Activated naive CD4-positive, alpha-beta T cell treated with anti-CD3 and anti-CD28 coated beads, Interleukin-2, amount 50 U/mL, for 16 hours (primary cell): ENCODE data around the gene WDFY4.

ENCODE experiments used
- DNase-seq: peaks from one replicate; pipeline ENCODE4 v3.0.0-alpha.2; 2020

Gene WDFY4

DNA sequence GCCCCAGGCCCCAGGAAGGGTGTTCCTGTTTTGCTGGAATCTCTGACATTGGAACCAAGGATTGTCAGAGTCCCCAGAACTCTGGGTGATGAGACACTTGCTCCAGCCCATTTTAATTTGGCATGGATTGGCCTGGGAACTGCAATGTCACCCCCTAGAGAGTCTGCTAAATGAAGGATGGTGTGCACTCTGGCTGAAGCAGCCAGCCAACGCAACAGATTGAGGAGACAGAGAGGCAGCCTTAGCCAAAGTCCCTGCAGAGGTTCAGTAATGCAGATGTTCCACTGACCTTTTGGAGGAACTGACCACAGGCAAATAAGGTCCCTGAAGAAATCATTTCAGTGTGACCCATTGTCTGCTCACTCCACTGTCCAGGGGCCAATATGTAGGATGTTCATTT, 241.6 kb downstream of the WDFY4 start:
- DNase-seq = no peak

DNA sequence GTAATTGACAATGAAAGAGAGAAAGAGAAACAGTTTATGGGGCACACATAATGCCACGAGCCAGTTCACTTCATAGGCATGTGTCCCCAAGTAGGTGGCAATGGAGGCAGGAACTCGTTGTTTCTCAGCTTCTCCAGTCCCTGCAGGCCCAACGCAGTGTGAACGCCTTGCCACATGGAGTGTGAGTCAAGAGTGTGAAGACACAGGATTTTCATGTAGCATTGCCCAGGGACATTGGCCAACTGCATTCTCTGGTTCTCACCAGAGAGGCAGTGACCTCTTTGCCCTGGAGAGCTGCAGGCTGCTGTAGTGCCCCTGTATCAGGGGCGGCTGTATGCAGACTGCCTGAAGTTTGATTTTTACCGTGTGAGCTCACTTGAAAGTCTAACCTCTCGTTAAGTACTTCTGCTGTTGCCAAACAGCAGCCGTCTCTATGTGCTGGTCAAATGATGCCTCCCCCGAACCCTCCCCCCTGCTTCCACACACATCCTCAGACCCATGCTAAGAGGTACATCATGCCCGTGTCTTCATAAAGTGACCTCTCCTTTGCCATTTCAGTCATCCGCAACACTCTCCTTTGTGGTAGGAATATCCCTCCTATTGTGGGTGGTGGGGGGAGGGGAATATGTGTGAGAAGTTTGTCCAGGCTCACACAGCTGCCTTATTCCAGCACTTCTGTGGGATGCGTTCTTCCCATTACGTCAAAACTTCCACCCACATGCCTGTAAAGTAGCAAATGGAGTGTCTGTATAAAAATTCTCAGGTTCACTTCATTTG, 242.3 kb downstream of the WDFY4 start:
- no peak for DNase-seq

DNA sequence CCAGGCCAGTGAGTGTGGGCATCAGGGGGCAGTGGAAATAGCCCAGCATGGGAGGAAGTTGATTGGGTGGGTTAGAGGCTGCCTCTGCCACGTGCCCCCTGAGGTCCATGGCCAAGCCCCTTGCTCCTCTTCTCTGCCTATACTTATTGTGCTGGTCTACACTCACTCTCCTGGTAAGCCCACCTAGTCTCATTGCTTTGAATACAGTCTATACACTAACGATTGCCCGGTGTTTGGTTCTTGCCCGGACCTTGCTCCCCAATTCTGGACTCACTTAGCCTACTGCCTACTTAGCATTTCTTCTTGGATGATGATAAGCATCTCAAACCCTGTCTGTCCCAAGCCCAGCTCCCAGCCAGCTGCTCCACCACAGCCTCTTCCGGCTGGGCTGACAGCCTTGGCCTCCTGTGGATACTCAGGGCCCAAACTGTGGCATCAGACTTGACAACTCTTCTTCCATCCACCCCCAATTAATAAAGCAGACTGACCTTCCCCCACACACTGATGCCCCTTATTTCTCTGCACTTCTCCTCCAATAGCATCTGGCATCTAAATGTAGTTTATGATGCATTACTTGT, 244.8 kb downstream of the WDFY4 start:
- DNase-seq = no peak

DNA sequence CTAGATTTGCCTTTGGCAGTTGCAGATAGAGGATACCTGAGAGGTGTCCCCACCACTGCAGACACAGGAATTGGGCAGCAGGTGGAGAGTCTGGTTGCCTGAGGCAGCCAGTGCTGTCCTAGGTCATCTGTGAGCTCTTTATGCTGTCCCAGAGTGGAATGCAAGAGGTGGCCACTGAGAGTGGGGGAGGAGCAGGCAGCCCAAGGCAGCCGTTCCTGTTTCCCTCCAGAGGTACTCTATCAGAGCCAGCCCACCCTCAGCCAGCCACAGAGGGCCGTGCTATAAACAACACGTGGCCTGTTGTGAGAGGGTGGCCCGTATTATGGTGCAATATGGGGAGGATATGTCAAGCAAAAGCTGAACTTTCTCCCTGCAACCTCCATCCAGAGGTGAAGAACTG, 246.5 kb downstream of the WDFY4 start:
- no peak for DNase-seq

DNA sequence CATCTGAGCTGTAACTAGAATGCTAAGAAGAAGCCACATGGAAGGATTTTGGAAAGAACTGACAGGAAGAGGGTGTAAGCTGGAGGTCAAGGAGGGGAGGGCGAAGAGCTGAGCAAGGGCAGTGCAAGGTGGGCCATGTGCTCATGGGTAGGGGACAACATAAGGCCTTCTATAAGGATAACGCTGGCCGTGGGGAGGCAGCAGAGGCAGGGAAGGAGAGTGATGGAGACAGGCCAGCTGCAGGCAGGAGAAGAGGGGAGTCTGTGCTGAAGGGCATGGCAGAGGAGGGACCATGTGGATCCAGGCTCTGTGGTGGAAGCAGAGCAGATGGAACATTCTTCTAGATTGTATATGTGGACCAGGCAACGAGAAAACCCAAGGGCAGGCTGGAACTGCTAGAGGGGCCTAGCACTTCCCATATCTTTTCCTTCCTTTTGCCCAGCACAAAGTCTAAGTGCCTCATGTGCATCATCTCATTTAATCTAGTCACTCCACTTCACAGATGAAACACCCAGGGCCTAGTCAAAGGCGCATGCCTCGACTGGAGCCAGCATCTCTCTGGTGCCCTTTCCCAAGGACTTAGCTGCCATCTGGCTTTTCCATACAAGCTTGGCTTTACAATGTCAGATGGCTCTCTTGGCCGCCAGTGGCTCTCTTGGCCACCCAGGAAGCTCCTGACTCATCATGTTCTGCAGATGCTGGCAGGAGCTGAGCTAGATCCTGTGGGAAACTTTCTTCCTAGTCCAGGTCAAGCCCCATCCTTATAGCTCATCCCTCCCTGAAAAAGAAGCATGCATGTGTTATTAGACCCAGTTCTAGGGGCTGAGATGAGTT, 248.4 kb downstream of the WDFY4 start:
- no peak for DNase-seq

DNA sequence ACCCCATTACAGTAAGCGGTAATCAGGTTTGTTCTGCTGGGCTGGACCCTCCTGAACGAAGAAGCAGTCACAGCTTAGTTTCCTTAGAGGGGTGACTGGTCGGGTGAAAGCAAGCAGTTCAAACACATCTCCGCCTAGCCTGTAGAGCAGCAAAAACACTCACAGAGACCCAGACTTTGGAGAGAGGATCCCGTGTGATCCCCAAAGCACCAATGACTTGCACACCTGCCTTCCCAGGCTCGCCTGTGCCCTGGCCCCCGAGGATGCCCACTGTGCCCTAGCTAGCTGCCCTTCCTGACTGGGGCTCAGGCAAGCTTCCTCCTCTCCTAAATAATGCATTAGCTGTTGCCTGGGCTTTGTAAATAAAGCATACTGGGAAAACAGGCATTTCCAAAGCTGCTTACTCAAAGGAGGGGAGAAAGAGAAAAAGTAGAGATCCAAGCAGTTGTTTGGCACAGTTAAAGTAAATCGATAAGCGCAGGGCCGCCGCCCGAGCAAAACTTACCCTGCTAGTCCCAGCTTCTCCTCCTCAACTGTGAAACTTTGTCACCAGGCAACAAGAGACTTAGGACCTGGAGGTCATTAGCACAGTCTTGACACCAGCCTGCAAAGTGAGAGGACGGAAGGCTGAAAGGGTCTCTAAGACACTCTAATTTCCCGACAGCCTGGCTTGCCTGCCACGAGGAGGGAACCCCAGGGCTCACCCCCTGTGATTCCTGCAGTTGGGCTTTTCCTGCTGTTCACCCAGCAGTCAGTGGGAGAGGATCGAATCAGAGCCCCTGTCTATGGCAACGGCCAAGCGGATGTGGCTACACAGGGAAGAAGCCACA, 250.2 kb downstream of the WDFY4 start:
- no peak for DNase-seq

DNA sequence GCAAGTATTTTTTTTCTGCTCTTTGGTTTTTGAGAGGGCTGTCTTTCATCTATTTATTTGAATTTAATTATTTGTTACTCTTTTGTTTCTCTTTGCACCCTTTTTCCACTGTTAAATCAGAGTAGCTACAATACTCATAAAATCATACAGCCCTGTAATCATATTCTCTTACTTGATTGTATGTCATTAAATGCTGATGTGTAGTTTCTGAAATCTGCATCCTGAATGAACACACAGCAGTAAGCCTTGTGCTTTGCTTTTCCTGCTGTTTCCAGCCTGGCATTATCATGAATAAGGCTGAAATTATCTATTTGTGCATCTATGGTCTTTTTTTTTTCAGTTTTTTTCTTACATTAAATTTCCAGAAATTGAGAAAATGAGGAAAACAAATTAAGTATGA, 250.9 kb downstream of the WDFY4 start:
- DNase-seq = no peak

DNA sequence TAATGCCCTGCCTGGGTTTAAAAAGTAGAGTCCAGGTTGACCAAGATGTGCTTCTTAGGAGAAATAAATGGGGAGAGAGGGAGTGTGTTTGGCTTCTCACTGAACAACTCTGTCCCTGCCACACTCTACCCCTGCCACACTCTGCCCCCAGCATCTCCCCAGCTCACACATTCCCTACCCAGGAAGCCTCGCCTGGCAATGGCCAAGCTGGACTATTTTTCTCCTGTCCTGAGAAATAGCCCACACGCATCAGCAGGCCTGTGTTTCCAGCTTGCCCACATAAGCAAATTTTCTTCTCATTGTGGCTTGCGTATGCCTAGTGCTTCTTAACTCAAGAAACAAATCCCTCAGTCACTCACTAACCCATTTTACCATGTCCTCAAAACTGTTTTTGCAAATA, 253.1 kb downstream of the WDFY4 start:
- no peak for DNase-seq

DNA sequence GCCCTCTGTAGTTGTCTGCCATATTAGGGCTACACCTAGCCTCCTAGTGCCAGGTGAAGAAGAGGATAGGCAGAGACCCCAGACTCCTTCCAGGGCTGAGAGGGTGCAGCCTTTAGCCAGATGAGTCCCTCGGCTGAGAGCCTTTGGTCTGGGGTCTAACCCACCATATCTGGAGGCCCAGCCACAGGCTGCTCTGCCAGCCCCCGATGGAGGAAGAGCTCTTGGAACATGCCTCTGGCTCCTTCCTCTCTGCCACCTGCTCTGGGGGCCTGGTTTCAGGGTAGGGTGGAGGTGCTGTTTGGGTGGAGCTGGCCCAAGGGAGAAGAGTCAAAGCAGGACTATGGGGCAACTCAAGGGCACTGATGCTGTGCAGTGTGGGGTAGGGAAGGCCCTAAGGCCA, 253.6 kb downstream of the WDFY4 start:
- DNase-seq = no peak

DNA sequence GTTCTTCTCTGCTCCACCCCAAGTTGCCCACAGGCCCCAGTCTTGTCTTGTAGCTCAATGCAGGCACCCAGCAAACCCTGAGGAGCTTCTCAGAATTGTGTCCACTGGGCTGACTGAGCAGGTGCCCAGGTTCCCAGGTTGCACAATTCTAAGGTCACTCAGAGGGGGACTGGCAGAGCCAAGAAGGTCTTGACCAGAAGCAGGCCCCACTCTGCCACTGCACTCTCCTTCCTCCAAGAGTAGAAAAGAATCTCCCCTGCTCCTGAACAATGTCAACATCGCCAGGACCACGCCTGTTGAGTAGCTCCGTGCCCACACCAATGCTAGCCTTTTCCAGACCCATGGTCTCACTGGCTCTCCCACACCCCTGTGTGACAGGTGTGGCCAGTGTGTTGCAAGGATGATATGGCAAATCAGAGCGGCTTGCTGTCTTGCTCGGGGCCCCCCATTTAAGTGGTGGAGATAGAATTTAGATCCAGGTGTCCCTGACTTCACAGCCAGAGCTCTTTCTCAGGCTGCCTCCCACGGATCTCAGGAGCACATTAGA, 254.4 kb downstream of the WDFY4 start:
- no peak for DNase-seq

DNA sequence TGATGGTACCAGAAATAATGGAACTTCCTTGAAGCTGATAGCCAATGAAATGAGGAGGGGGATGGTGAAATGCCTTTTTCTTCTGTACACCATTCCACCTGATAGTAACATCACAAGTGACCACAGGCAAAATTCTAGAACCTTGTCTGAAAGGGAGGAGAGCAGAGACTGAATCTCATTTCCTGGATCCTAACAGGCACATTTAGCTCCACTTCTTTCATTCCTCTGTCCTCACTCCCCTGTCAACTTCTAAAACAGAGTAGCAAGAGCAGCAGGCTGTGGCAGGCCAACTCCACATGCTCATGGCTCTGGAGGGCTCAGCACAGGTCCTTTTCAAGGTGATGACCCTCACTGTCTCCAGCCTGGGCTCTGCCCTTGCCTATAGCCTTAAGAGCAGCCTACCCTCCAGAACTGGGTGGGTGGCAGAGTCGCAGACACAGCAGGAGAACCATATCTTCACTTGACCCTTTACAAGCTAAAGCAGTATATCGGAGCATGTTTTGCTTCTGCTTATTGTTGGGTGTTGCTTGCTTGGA, 255.2 kb downstream of the WDFY4 start, which contains the start of gene LRRC18:
TSS of gene LRRC18 (minus strand) at position 51 of the 536 bp plus-strand sequence. CDS start 25,685 bp downstream, outside the sequence.
- no peak for DNase-seq

DNA sequence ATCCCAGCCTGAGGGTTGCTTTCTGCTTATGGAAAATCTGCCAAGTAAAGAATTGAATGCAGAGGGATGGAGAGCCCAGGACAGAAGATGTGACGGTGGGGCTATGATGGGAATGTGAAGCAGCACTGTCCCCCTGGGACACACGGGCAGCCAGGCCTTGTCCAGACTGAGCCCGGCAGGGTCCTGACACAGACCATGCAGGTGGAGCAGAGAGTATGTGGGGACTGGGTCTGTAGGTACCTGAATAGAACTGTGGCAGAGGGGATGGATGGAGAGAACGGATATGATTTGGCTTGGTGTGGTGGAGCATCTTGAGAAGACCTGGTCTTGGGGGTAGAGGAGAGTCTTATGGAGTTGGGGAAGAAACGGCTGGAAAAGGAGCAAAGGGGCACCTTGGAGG, 255.7 kb downstream of the WDFY4 start:
- no peak for DNase-seq

DNA sequence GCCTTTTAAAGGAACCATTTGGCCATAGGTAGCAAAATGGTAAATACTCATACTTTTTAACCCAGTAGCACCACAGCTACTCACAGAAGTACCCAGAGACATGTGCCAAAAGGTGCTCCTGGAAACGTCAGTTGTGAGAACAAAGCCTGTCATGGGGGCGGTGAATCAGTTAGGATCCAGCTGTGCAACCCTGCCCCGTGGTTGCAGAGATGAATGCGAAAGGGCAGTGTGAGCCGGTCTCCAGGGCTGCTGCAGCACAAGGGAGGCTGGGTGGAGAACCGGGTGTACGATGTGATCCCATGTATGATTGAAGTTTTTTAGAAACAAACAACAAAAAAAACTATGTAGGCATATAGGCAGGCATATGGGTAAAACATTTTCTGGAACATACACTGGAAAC, 256.3 kb downstream of the WDFY4 start:
- DNase-seq = no peak

DNA sequence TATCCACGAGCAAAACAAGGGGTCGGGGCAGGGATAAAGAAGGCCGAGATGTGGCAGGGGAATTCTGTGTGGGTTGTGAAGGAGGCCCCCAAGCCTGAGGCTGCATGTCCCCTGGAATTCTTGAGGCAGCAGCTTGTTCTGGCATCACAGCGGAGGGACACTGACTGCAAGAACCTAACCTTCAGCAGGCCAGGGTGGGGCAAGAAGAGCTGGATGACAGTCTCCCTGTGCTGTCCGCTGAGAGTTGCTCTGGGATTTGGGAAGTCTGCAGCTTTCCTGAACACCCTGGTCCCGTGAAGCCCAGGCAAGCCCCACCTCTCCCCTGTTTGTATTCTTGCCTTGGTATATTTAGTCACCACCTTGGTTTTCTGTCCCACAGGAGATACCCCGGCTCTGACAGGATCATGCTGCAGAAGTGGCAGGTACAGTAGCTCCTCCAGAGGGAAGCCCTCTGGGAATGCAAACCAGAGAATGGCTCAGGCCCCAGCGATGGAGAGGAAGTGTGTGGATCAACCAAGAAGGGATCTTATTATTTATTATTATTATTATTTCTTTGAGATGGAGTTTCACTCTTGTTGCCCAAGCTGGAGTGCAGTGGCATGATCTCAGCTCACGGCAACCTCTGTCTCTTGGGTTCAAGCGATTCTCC, 256.9 kb downstream of the WDFY4 start:
- DNase-seq = no peak

DNA sequence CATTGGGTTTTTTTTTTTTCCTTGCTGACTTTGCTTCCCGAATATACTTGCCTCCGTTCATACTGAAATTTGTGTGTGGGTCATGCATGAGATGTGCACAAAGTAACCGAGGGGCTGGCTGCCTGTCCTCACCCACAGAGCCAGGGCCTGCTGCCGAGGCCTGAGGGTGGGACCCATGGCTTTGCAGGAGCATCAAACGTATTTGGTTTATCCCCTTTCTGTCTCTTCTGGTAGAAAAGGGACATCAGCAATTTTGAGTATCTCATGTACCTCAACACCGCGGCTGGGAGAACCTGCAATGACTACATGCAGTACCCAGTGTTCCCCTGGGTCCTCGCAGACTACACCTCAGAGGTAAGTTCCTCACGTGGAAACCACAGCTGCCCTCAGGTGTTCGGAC, 258.4 kb downstream of the WDFY4 start:
- DNase-seq = no peak

DNA sequence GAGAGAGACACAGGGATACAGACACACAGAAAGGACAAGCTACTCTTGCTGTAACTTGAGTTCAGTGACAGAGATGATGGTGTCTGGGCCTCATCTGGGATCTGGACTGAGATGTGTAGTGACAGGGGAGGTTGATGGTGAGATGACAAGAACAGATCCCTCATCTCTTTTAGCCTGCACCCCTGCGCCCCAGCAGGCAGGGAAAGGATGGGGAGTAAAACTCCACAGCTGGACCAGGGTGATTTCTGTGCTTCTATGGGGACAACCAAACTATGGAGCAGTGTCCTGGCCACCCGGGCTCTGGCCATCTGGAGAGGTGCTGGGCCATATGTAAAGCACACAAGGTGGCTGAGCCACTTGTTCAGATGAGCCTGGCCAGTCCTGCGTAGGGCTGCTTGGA, 259.5 kb downstream of the WDFY4 start:
- no peak for DNase-seq

DNA sequence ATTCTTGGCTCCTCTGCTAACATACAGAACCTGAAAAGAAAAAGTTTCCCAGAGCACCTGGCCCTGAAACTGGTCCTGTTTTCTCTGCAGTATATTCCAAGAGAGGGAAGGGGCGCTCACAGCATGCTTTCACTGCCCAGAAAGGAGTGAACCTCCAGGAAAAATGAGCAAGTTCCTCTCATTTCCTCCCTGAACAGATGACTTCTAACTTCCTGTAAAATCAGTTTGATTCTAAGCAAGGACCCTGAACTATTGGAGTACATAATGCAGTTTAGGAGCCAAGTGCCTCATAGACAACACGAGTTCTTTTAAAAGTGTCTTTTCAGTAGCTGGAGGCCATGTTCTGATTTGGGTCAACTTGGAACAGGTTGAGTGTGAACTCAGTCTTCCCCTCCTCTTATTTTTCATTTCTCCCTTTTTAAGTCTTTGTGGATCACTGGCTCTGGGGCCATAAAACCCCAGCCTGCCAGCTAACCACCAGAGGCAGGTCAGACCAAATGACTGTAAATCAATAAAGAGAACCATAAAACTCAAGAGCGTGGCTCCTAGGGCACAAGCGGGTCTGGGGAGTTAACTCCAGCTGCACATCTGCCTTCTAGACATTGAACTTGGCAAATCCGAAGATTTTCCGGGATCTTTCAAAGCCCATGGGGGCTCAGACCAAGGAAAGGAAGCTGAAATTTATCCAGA, 260.9 kb downstream of the WDFY4 start:
- DNase-seq = no peak

DNA sequence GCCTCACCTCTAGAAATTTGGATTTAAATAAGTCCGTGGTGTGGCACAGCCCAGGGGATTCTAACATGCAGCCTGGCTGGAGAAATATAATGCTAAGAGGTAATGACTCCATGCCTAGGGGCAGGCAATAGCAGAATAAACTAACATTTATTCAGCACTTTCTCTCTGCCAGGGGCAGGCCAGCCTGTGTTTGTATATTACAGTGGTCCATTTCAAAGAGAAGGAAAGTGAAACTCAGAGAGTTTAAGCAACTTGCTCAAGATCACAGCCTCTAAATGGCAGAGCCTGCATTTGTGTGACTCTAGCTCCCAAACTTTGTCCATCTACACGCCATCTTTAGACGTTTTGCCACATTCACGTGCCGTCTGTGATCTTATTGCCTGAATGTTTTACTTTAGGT, 261.7 kb downstream of the WDFY4 start:
- no peak for DNase-seq

DNA sequence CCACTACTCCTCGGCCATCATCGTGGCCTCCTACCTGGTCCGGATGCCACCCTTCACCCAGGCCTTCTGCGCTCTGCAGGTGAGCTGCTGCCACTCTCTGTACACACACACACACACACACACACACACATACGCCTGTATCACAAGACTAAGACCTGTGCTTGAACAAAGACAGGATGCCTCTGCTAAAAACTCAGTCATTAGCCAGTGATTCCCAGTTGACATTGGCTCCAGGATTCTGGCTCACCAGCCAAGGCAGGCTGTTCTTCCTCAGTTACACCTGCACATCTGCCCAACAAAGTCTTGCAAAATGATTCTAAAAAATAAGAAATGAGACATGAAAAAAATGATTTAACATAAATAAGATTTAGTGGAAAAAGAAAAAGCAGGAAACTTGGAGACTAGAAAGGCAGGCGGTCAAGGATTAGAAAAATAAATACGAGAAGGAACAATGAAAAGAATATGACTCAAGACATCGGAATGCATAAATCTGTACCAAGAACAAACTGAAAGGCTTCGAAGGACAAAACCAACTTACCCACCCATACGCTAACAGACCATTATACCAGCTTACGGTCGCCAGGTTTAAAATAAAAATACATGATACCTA, 262.3 kb downstream of the WDFY4 start:
- DNase-seq = no peak

DNA sequence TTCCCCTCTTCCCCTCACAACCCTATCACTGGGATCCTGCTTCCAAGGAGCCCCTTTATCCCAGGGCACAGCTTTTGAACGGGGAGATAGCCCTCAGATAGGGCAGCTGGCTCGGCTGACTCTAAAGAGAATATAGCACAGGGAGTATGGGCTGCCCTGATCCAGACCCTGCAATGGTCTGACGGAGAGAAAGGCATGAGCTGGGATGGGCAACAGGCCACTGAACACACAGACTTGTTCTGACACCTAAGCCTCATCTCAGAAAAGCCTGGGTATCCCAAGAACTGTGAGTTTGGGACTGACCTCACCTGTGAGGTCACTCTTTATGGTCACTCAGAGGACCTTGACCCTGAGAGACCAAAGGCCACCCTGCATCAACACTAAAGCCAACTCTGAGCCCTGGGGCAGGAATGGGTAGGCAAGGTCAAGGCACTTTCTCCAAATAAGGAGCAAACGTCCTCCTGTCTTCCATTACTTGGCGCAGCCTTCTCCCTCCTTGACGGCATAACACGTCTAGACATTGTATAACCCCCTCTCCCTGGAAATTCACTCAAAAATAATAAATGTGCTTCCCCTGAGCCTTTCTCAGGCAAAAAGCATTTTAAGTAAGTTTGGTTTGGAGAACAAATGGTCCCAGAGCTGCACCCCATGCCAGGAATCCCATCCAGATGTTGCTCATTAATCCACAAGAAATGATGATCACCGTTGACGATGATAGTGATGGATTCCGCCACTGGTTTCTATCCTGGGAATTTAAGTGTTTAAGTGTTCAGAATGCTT, 263.2 kb downstream of the WDFY4 start:
- DNase-seq = no peak
